ENCODE data around the gene LAD1.

- no peak for TF ChIP-seq CTCF (conservative IDR thresholded peaks at IDR 0.05; ENCODE audit: low read length)
- TF ChIP-seq EZH2phosphoT487 (IDR thresholded peaks at IDR 0.05; ENCODE audit: borderline replicate concordance) = no peak
Measured at GRCh38 chr1:201423655-201424054, 24.5 kb upstream of the LAD1 start.
